ENCODE data around the gene TCFL5. TPM values are rescaled to one million over a fixed set of nuclear protein-coding genes. Genes with fewer than 3 reads are reported as not detected.

Gene TCFL5
- total RNA-seq, 4 donors from 2014 or later: 12.0 to 28.9 (median 13.8) TPM

- Histone ChIP-seq H3K27me3 (no peaks in the 10 kb centered on the region), H3K4me1 (peaks cover 0 to 32% (median 16%) of the 10 kb centered on the region in 3 donors), H3K9me3 (no peaks in the 10 kb centered on the region), H3K27ac (no peak overlapping the region), H3K36me3 (no peaks in the 10 kb centered on the region), H3K4me3 (no peak overlapping the region)
- WGBS, 2 donors (ENCODE audit: low coverage in 1 of 2): 77% methylated on average over 6 of the region's 6 CpGs; no CpG with 5 or more reads in 1 of the 2 donors
- no peak for TF ChIP-seq POLR2A (IDR thresholded peaks at IDR 0.05)
- no peak for TF ChIP-seq POLR2AphosphoS5 (IDR thresholded peaks at IDR 0.05)
- TF ChIP-seq EP300 (IDR thresholded peaks at IDR 0.05): no peak
- no peak for TF ChIP-seq CTCF (IDR thresholded peaks at IDR 0.05)
- ATAC-seq: no peak
Measured at GRCh38 chr20:62872862-62873261, 11.2 kb upstream of the TCFL5 start.

GRCh38 chr20:62872184-62872847 lies 10.7 kb upstream of the TCFL5 start:
- H3K4me3 ChIP-seq: no peak overlapping the region
- no peak overlapping the region for H3K27ac ChIP-seq
- no peaks in the 10 kb centered on the region for H3K27me3 ChIP-seq
- TF ChIP-seq POLR2A (IDR thresholded peaks at IDR 0.05): no peak
- ATAC-seq: no peak
- no peaks in the 10 kb centered on the region for H3K9me3 ChIP-seq
- H3K4me1 ChIP-seq: peaks cover 0 to 30% (median 15%) of the 10 kb centered on the region in 3 donors
- 78 to 85% methylated on average over 13 to 17 of the region's 18 CpGs for WGBS, 2 donors (ENCODE audit: low coverage in 1 of 2)
- no peaks in the 10 kb centered on the region for H3K36me3 ChIP-seq

- peaks cover 0 to 24% (median 7%) of the 10 kb centered on the region in 3 donors for H3K4me1 ChIP-seq
- H3K27ac ChIP-seq: no peak overlapping the region
- 94 to 95% methylated on average over 3 to 7 of the region's 7 CpGs for WGBS, 2 donors (ENCODE audit: low coverage in 1 of 2)
- TF ChIP-seq POLR2AphosphoS5 (IDR thresholded peaks at IDR 0.05) (no peak), CTCF (IDR thresholded peaks at IDR 0.05) (no peak), POLR2A (IDR thresholded peaks at IDR 0.05) (no peak), EP300 (IDR thresholded peaks at IDR 0.05) (no peak)
- no peak for ATAC-seq
- no peaks in the 10 kb centered on the region for H3K27me3 ChIP-seq
- H3K36me3 ChIP-seq: no peaks in the 10 kb centered on the region
- H3K9me3 ChIP-seq: no peaks in the 10 kb centered on the region
- H3K4me3 ChIP-seq: no peak overlapping the region
Measured at GRCh38 chr20:62864207-62864606, 2.6 kb upstream of the TCFL5 start.

- peak overlapping the region in 2 of 4 donors; percentile 51 to 55 for H3K27ac ChIP-seq
- no peaks in the 10 kb centered on the region for H3K27me3 ChIP-seq
- H3K4me3 ChIP-seq: peak overlapping the region; percentile 30 to 56
- peaks cover 0 to 27% (median 7%) of the 10 kb centered on the region in 3 donors for H3K4me1 ChIP-seq
- no peak for TF ChIP-seq CTCF (IDR thresholded peaks at IDR 0.05)
- no peak for TF ChIP-seq POLR2AphosphoS5 (IDR thresholded peaks at IDR 0.05)
- TF ChIP-seq EP300 (IDR thresholded peaks at IDR 0.05): no peak
- TF ChIP-seq POLR2A (IDR thresholded peaks at IDR 0.05): no peak
- H3K9me3 ChIP-seq: no peaks in the 10 kb centered on the region
- ATAC-seq: peak; percentile 44
- no CpG with 5 or more reads among the region's 129 CpGs for WGBS, 2 donors (ENCODE audit: low coverage in 1 of 2)
- peaks cover 0 to 21% of the 10 kb centered on the region in 2 donors for H3K36me3 ChIP-seq
Measured at GRCh38 chr20:62860924-62861691, 514 bp downstream of the TCFL5 start.

GRCh38 chr20:62860391-62860923 lies 1.2 kb downstream of the TCFL5 start:
- Histone ChIP-seq H3K27me3 (no peaks in the 10 kb centered on the region), H3K9me3 (no peaks in the 10 kb centered on the region), H3K36me3 (peaks cover 0 to 26% of the 10 kb centered on the region in 2 donors), H3K4me1 (peaks cover 0 to 27% (median 7%) of the 10 kb centered on the region in 3 donors), H3K27ac (no peak overlapping the region), H3K4me3 (peak overlapping the region in 1 of 2 donors; percentile 56)
- TF ChIP-seq CTCF (IDR thresholded peaks at IDR 0.05) (no peak), POLR2AphosphoS5 (IDR thresholded peaks at IDR 0.05) (no peak), EP300 (IDR thresholded peaks at IDR 0.05) (no peak), POLR2A (IDR thresholded peaks at IDR 0.05) (no peak)
- no peak for ATAC-seq
- WGBS, 2 donors (ENCODE audit: low coverage in 1 of 2): 24 to 47% methylated on average over 2 to 5 of the region's 24 CpGs
